PC-9 (cell line): ENCODE results near the gene PER1. TPM values are rescaled to one million over a fixed set of nuclear protein-coding genes. Genes with fewer than 3 reads are reported as not detected.
A peak's percentile ranks its signal among the peaks of the same experiment; 100 is the strongest.

Experiments
- BruUV-seq: library from RNA; stranded (reverse); fragments of 400-500 nt; replicated peaks from 2 replicates; lab custom pipeline; 2021; lab: Mats Ljungman, UMichigan
- CTCF ChIA-PET: fragments of 300-600 bp; sonication (Branson Sonifier 250); formaldehyde crosslinking; loops from one replicate; lab custom pipeline; 2022; ENCODE audit warnings: antibody characterized with exemption; lab: Charles Lee
- POLR2A ChIA-PET: fragments of 300-600 bp; sonication (Branson Sonifier 250); formaldehyde crosslinking; loops from one replicate; lab custom pipeline; 2022; ENCODE audit warnings: antibody characterized with exemption; ENCODE audit not compliant: unreplicated experiment; lab: Charles Lee
- DNase-seq, 2 experiments: peaks; one replicate each; pipeline versions ENCODE4 v3.0.0 to v3.0.0-alpha.2; 2015 to 2022; ENCODE audit warnings: mixed read lengths in 1 of 2
- H2AFZ ChIP-seq: fragments of 200-600 bp; sonication (generic); 2 replicates; pipeline ENCODE4 v1.8.1; 2017; ENCODE audit warnings: antibody characterized with exemption
- H3F3A ChIP-seq: fragments of 200-600 bp; sonication (generic); 2 replicates; pipeline ENCODE4 v1.8.1; 2017; ENCODE audit warnings: antibody characterized with exemption, mild to moderate bottlenecking, low read depth; ENCODE audit not compliant: insufficient read depth
- H3K27ac ChIP-seq: fragments of 200-600 bp; sonication (generic); 2 replicates; pipeline ENCODE4 v1.6.1; 2016; ENCODE audit warnings: mixed run types
- H3K27me3 ChIP-seq: fragments of 200-600 bp; sonication (generic); 2 replicates; pipeline ENCODE4 v1.6.1; 2016; ENCODE audit warnings: low read depth, mixed run types; ENCODE audit not compliant: insufficient read depth
- H3K36me3 ChIP-seq: fragments of 200-600 bp; sonication (generic); 2 replicates; pipeline ENCODE4 v1.6.1; 2016; ENCODE audit warnings: low read depth, mixed run types
- H3K4me1 ChIP-seq: fragments of 200-600 bp; sonication (generic); replicated peaks from 2 replicates; pipeline ENCODE4 v1.6.1; 2016; ENCODE audit warnings: mixed run types; ENCODE audit not compliant: insufficient read depth
- H3K4me2 ChIP-seq: fragments of 200-600 bp; sonication (generic); 2 replicates; pipeline ENCODE4 v1.6.1; 2017; ENCODE audit warnings: mixed run types
- H3K4me3 ChIP-seq: fragments of 200-600 bp; sonication (generic); 2 replicates; pipeline ENCODE4 v1.6.1; 2016; ENCODE audit warnings: mixed run types
- H3K79me2 ChIP-seq: fragments of 200-600 bp; sonication (generic); 2 replicates; pipeline ENCODE4 v1.6.1; 2017; ENCODE audit warnings: low read depth, mixed run types
- H3K9me2 ChIP-seq: fragments of 200-600 bp; sonication (generic); 2 replicates; pipeline ENCODE4 v1.8.1; 2017; ENCODE audit warnings: mild to moderate bottlenecking; ENCODE audit not compliant: insufficient read depth
- H3K9me3 ChIP-seq: fragments of 200-600 bp; sonication (generic); 2 replicates; pipeline ENCODE4 v1.8.1; 2016; ENCODE audit warnings: low read depth; ENCODE audit not compliant: insufficient read depth
- H4K20me1 ChIP-seq: fragments of 200-600 bp; sonication (generic); 2 replicates; pipeline ENCODE4 v1.8.1; 2017; ENCODE audit not compliant: insufficient read depth
- EZH2 ChIP-seq: fragments of 200-600 bp; sonication (generic); IDR thresholded peaks from 2 replicates; pipeline ENCODE4 v1.8.0; 2017; ENCODE audit warnings: antibody characterized with exemption, low read depth
- intact Hi-C: fragments of 100-400 bp; cut with micrococcal nuclease; formaldehyde crosslinking; loops from one replicate; pipeline ENCODE4 v1.10.0; 2022; ENCODE audit not compliant: unreplicated experiment
- total RNA-seq: library from RNA; stranded (reverse); gene quantifications from 2 replicates; pipeline ENCODE4 v1.2.3, GENCODE V29; 2021
- TF ChIP-seq, protein P1 (sequence below): fragments of 200-600 bp; sonication (generic); conservative IDR thresholded peaks from 2 replicates; pipeline ENCODE4 v1.6.1; 2017; ENCODE audit warnings: mixed run types, antibody characterized with exemption, mild to moderate bottlenecking, moderate library complexity

Gene PER1
- total RNA-seq, 1 experiment from 2014 or later, result 60.2 TPM

- H3K27ac ChIP-seq, result no peak overlapping the region
- no peaks in the 10 kb centered on the region for H3K9me2 ChIP-seq
- no peaks in the 10 kb centered on the region for H3K9me3 ChIP-seq
- H3K4me2 ChIP-seq, result peak overlapping the region; percentile 95
- peak overlapping the region; percentile 81 for H3K4me3 ChIP-seq
- H3F3A ChIP-seq, result peaks cover 14% of the 10 kb centered on the region; the same call in 1 of the 2 replicates
- no peaks in the 10 kb centered on the region for H4K20me1 ChIP-seq
- DNase-seq, result peak; percentile 43 to 84
- intact Hi-C loops, result no loop called here
- TF ChIP-seq, protein P1, sequence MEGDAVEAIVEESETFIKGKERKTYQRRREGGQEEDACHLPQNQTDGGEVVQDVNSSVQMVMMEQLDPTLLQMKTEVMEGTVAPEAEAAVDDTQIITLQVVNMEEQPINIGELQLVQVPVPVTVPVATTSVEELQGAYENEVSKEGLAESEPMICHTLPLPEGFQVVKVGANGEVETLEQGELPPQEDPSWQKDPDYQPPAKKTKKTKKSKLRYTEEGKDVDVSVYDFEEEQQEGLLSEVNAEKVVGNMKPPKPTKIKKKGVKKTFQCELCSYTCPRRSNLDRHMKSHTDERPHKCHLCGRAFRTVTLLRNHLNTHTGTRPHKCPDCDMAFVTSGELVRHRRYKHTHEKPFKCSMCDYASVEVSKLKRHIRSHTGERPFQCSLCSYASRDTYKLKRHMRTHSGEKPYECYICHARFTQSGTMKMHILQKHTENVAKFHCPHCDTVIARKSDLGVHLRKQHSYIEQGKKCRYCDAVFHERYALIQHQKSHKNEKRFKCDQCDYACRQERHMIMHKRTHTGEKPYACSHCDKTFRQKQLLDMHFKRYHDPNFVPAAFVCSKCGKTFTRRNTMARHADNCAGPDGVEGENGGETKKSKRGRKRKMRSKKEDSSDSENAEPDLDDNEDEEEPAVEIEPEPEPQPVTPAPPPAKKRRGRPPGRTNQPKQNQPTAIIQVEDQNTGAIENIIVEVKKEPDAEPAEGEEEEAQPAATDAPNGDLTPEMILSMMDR, result no peak
- no peak for TF ChIP-seq EZH2
- no peaks in the 10 kb centered on the region for H3K36me3 ChIP-seq
- BruUV-seq, result no TSS peak
- no peaks in the 10 kb centered on the region for H3K79me2 ChIP-seq
- CTCF ChIA-PET, result no interaction called here
- H2AFZ ChIP-seq, result peak overlapping the region; percentile 89; the same call in 1 of the 2 replicates
- H3K27me3 ChIP-seq, result no peaks in the 10 kb centered on the region
- H3K4me1 ChIP-seq, result peaks cover 12% of the 10 kb centered on the region; the same call in 1 of the 2 replicates
- POLR2A ChIA-PET, result interaction anchor here (0.6 kb wide), 2 partner anchors 48 to 95 kb away, joined by 4 read pairs; no protein-coding TSS in a partner anchor
These were observed 26.9 kb downstream of the PER1 start for GRCh38 chr17:8125154-8125946.

- no peaks in the 10 kb centered on the region for H3K9me2 ChIP-seq
- H3K27ac ChIP-seq, result no peak overlapping the region
- H3F3A ChIP-seq, result peaks cover 22% of the 10 kb centered on the region; the same call in 1 of the 2 replicates
- H4K20me1 ChIP-seq, result peaks cover 5% of the 10 kb centered on the region; the same call in 1 of the 2 replicates
- H3K4me3 ChIP-seq, result peak overlapping the region; percentile 81
- no TSS peak for BruUV-seq
- H3K4me2 ChIP-seq, result peak overlapping the region; percentile 95
- no peaks in the 10 kb centered on the region for H3K36me3 ChIP-seq
- peak in 1 of 2 experiments; percentile 29 for DNase-seq
- peak overlapping the region; percentile 86; the same call in 1 of the 2 replicates for H2AFZ ChIP-seq
- no peak for TF ChIP-seq EZH2
- TF ChIP-seq, protein P1, result no peak
- H3K4me1 ChIP-seq, result peaks cover 16% of the 10 kb centered on the region; the same call in 1 of the 2 replicates
- no peaks in the 10 kb centered on the region for H3K79me2 ChIP-seq
- ChIA-PET POLR2A (interaction anchor here (0.6 kb wide), 1 partner anchor 49 kb away, joined by 4 read pairs; no protein-coding TSS in a partner anchor), CTCF (interaction anchor here (0.5 kb wide), 1 partner anchor 66 kb away, joined by 3 read pairs; the partner anchor contains the start of gene BORCS6)
- intact Hi-C loops, result no loop called here
- H3K27me3 ChIP-seq, result no peaks in the 10 kb centered on the region
- no peaks in the 10 kb centered on the region for H3K9me3 ChIP-seq
These were observed 27.7 kb downstream of the PER1 start for GRCh38 chr17:8124350-8125153.
